Activated naive CD8-positive, alpha-beta T cell treated with anti-CD3 and anti-CD28 coated beads, Interleukin-2, amount 10 ng/mL, durations not matched to agents 7 days and 5 days (primary cell): ENCODE results near the gene LAMA2. TPM values are rescaled to one million over a fixed set of nuclear protein-coding genes. Genes with fewer than 3 reads are reported as not detected.

ENCODE experiments used
- ATAC-seq: fragments of 150-1000 bp; cut with Tn5 transposase; one replicate; pipeline ENCODE4 v1.10.0; 2021; ENCODE audit warnings: low read depth, moderate library complexity
- POLR2A ChIA-PET: fragments of 350-600 bp; sonication (Branson Sonifier 250); formaldehyde crosslinking; loops from one replicate; lab custom pipeline; 2021; ENCODE audit warnings: antibody characterized with exemption; lab: Charles Lee
- DNase-seq: peaks from one replicate; pipeline ENCODE4 v3.0.0; 2021
- H3K27ac Mint-ChIP-seq: one replicate; pipeline ENCODE4 v1.8.0; 2022; ENCODE audit warnings: mild to moderate bottlenecking, mixed read lengths
- H3K27me3 Mint-ChIP-seq: one replicate; pipeline ENCODE4 v1.8.0; 2022; ENCODE audit warnings: mild to moderate bottlenecking, moderate library complexity, mixed read lengths
- H3K36me3 Mint-ChIP-seq: one replicate; pipeline ENCODE4 v1.8.0; 2021; ENCODE audit warnings: mild to moderate bottlenecking, mixed read lengths
- H3K4me1 Mint-ChIP-seq: one replicate; pipeline ENCODE4 v1.8.0; 2021; ENCODE audit warnings: mixed read lengths
- H3K4me3 Mint-ChIP-seq: one replicate; pipeline ENCODE4 v1.8.0; 2022; ENCODE audit warnings: mild to moderate bottlenecking, moderate library complexity, mixed read lengths
- H3K9me3 Mint-ChIP-seq: one replicate; pipeline ENCODE4 v1.8.0; 2021; ENCODE audit warnings: mixed read lengths
- total RNA-seq, 2 experiments: library from RNA; stranded (reverse); gene quantifications; one replicate each; pipeline ENCODE4 v1.2.3, GENCODE V29; 2021

The LAMA2 gene
- total RNA-seq, 2 experiments from 2014 or later, result not detected

GRCh38 chr6:129113637-129114036 is 230.7 kb downstream of the LAMA2 start:
- Mint-ChIP-seq H3K36me3 (no peaks in the 10 kb centered on the region), H3K9me3 (no peaks in the 10 kb centered on the region), H3K4me3 (no peak overlapping the region), H3K27ac (no peak overlapping the region), H3K4me1 (no peaks in the 10 kb centered on the region), H3K27me3 (peaks cover 2% of the 10 kb centered on the region)
- POLR2A ChIA-PET, result no interaction called here
- no peak for DNase-seq
- ATAC-seq, result no peak

DNA sequence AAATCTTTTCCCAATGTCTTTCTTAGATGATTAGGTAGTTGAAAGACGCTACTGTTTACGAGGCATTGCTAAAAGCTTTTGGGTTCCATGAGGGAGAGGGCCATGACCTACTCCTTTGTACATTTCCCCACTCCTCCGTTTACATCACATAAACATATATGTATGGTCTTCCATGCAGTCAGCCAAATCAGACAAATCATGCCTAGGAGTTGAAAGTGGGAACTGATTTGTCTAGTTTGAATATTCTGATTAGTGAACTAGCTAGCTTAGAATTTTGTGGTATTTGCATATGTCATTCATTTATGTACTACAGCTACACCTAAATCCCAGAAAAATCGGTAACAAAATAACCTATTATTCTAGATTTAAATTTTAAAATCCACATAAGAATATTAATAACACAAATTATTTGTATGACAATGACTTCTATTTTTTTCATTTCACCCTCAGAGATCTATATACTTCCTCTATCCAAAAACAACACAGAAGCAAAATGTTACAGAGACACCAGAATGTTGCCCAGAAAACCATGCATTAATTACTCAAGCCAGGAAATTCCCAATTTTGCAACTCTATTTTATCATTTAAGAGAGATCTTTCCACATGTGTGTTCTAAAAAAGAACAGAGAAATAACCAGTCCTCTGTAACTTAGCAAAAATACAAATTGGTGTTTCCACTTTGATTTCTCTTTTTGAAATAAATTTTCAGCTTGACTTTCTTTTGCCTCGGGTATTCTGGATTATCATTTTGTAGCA is 231.9 kb downstream of the LAMA2 start:
- no peak overlapping the region for H3K27ac Mint-ChIP-seq
- H3K36me3 Mint-ChIP-seq, result no peaks in the 10 kb centered on the region
- DNase-seq (no peak), ATAC-seq (no peak)
- no peaks in the 10 kb centered on the region for H3K9me3 Mint-ChIP-seq
- no peak overlapping the region for H3K4me3 Mint-ChIP-seq
- H3K4me1 Mint-ChIP-seq, result no peaks in the 10 kb centered on the region
- POLR2A ChIA-PET, result no interaction called here
- H3K27me3 Mint-ChIP-seq, result no peaks in the 10 kb centered on the region

DNA sequence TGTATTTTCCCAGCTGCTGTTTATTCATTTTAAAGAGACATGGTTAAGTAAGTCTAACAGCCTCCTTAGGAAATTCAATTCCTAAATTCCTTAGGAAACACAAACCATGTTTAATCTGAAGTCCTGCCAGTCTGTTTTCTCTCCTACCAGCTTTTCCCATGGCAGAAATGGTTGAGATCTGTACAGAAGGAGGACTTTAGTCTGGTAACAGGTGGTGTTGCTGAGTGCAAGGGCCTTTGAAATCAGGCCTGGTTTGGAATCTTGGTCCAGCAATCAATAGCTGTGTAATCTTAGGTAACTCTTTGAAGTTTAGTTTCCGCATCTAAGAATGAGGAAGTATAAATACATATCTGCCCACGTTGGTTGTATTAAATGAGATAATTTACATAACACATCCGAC is 232.5 kb downstream of the LAMA2 start:
- no peak for ATAC-seq
- H3K27ac Mint-ChIP-seq, result no peak overlapping the region
- H3K4me3 Mint-ChIP-seq, result no peak overlapping the region
- POLR2A ChIA-PET, result no interaction called here
- no peaks in the 10 kb centered on the region for H3K27me3 Mint-ChIP-seq
- no peaks in the 10 kb centered on the region for H3K9me3 Mint-ChIP-seq
- no peaks in the 10 kb centered on the region for H3K4me1 Mint-ChIP-seq
- DNase-seq, result no peak
- no peaks in the 10 kb centered on the region for H3K36me3 Mint-ChIP-seq

GRCh38 chr6:129117355-129117754 is 234.4 kb downstream of the LAMA2 start:
- Mint-ChIP-seq H3K4me3 (no peak overlapping the region), H3K27me3 (no peaks in the 10 kb centered on the region), H3K9me3 (no peaks in the 10 kb centered on the region), H3K27ac (no peak overlapping the region), H3K36me3 (no peaks in the 10 kb centered on the region), H3K4me1 (no peaks in the 10 kb centered on the region)
- POLR2A ChIA-PET, result no interaction called here
- ATAC-seq (no peak), DNase-seq (no peak)

DNA sequence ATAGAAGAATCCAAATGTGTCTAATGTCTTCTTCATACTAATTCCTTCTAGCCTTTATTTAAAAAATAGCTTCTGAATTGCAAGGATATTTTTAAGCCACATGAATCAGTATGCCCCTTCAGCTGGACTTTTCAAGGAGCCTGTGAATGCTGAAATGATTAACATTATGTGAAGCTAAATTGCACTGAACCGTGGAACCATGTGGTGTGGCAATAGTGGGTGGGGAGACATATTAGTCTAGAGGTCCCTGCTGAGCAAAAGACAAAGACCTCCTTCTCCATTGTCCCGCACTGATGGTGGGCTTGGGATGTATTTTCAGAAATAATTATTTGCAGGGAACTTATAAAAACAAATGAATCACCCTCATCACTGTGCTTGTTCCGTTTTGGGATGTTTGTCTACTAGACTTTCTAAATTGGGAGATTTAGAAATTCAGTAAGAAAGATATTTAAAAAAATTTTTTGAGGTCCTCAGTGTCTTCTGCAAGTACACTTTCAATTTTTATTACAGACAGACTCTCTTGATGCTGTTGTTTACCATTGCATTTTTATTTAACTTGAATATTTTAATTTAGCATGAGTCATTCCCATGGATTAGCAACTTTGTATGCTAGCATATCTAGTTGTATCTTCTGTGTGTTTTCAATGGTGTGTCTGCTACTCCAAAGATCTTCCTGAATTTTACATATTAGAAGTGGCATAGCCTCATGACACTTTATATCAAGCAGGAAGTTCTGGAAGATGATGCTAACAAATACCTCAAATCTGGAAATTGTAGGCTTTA is 238.1 kb downstream of the LAMA2 start:
- Mint-ChIP-seq H3K36me3 (no peaks in the 10 kb centered on the region), H3K27ac (no peak overlapping the region)
- POLR2A ChIA-PET, result no interaction called here

DNA sequence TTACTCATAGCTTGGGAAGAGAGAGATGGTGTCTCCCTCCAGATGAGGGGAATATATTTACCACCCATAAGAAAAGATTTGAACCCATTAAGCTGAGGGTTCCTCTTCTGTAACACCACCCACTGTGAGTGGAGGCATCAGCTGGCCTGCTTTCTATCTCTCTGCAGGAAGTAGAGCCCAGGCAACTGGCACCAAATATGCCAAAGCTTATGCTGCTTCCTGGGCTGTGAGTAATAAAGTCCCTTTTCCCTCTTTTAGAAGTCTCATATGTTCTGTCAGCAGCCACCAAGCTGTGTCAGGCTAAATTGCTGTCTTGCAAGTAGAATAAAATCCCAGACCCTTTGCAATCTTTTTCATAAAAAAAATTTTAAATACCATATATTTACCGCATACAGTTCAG is 241.4 kb downstream of the LAMA2 start:
- Mint-ChIP-seq H3K36me3 (no peaks in the 10 kb centered on the region), H3K27me3 (peaks cover 3% of the 10 kb centered on the region), H3K4me3 (no peak overlapping the region), H3K9me3 (no peaks in the 10 kb centered on the region), H3K27ac (no peak overlapping the region), H3K4me1 (no peaks in the 10 kb centered on the region)
- DNase-seq (no peak), ATAC-seq (no peak)
- POLR2A ChIA-PET, result no interaction called here

More for the DNA sequence above, 238.1 kb downstream of the LAMA2 start:
- H3K4me3 Mint-ChIP-seq, result no peak overlapping the region
- H3K4me1 Mint-ChIP-seq, result no peaks in the 10 kb centered on the region
- DNase-seq (no peak), ATAC-seq (no peak)
- no peaks in the 10 kb centered on the region for H3K9me3 Mint-ChIP-seq
- peaks cover 3% of the 10 kb centered on the region for H3K27me3 Mint-ChIP-seq

- Mint-ChIP-seq H3K4me3 (no peak overlapping the region), H3K4me1 (no peaks in the 10 kb centered on the region), H3K36me3 (no peaks in the 10 kb centered on the region), H3K9me3 (no peaks in the 10 kb centered on the region), H3K27ac (no peak overlapping the region), H3K27me3 (no peaks in the 10 kb centered on the region)
- no peak for DNase-seq
- POLR2A ChIA-PET, result no interaction called here
- ATAC-seq, result no peak
These were observed 247.2 kb downstream of the LAMA2 start for GRCh38 chr6:129130106-129130505.

DNA sequence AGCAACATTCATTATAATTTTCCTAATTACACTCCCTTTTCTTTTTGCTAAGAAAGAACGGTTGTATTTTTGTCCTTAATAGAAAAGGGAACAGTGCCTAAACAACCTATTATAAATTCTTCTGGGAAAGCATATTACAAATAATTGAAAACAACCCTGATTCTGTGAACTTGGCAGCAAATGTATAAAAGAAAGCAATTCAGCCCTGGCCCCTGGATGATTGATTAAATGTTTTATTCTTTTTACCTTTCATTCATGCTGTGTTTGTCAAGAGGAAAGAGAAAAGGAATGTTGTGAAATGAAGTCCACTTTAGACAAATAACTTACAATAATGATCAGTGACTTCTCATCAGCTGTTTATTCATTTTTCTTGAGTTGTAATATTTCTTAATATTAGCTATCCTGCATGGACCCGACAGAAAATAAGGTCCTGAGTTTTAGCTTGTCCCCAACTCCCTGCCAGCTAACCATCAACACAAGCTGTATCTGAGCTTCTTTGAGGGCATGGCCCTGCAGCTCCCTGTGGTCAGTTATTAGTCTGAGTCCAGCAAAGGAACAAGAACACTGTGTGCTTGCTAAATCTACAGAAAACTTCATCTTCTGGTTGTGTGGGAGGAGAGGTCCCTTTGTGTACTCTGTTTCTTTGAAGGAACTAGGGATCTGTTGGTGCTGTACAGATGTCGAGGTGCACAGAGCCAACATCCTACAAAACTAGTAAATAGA is 248.2 kb downstream of the LAMA2 start:
- POLR2A ChIA-PET, result no interaction called here
- no peak for ATAC-seq

GRCh38 chr6:129133770-129134192 is 250.8 kb downstream of the LAMA2 start:
- no peaks in the 10 kb centered on the region for H3K36me3 Mint-ChIP-seq
- no peak overlapping the region for H3K27ac Mint-ChIP-seq
- no peaks in the 10 kb centered on the region for H3K9me3 Mint-ChIP-seq
- no peak overlapping the region for H3K4me3 Mint-ChIP-seq
- ATAC-seq (no peak), DNase-seq (no peak)
- H3K27me3 Mint-ChIP-seq, result no peaks in the 10 kb centered on the region
- no peaks in the 10 kb centered on the region for H3K4me1 Mint-ChIP-seq
- POLR2A ChIA-PET, result no interaction called here

More for the DNA sequence above, 248.2 kb downstream of the LAMA2 start:
- no peaks in the 10 kb centered on the region for H3K36me3 Mint-ChIP-seq
- no peak overlapping the region for H3K27ac Mint-ChIP-seq
- no peaks in the 10 kb centered on the region for H3K4me1 Mint-ChIP-seq
- H3K27me3 Mint-ChIP-seq, result no peaks in the 10 kb centered on the region
- H3K4me3 Mint-ChIP-seq, result no peak overlapping the region
- no peaks in the 10 kb centered on the region for H3K9me3 Mint-ChIP-seq
- DNase-seq, result no peak

- no peak for ATAC-seq
- Mint-ChIP-seq H3K4me1 (no peaks in the 10 kb centered on the region), H3K36me3 (no peaks in the 10 kb centered on the region), H3K9me3 (no peaks in the 10 kb centered on the region), H3K4me3 (no peak overlapping the region), H3K27me3 (no peaks in the 10 kb centered on the region), H3K27ac (no peak overlapping the region)
- POLR2A ChIA-PET, result no interaction called here
- DNase-seq, result no peak
These were observed 251.6 kb downstream of the LAMA2 start for GRCh38 chr6:129134535-129134934.

DNA sequence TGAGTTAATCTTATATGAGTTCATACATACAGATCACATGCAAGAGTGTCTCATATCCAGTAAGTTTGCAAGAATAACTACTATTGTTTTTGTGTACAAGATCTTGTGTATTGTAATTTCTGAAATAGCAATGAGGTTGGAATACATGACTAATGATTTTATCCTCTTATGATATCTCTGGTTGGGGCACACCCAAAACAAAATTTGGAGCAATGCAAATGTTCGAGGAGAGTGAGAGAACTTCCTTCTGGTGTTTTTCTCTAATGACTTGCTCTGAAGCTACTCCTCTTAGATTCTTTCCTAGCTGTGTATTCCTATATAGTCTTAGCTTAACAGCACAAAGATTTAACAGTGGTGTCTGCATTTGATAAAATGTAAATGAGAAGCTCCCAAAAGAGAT is 252.5 kb downstream of the LAMA2 start:
- Mint-ChIP-seq H3K4me1 (no peaks in the 10 kb centered on the region), H3K27ac (no peak overlapping the region), H3K4me3 (no peak overlapping the region), H3K27me3 (peaks cover 2% of the 10 kb centered on the region), H3K9me3 (no peaks in the 10 kb centered on the region), H3K36me3 (no peaks in the 10 kb centered on the region)
- DNase-seq (no peak), ATAC-seq (no peak)
- POLR2A ChIA-PET, result no interaction called here

DNA sequence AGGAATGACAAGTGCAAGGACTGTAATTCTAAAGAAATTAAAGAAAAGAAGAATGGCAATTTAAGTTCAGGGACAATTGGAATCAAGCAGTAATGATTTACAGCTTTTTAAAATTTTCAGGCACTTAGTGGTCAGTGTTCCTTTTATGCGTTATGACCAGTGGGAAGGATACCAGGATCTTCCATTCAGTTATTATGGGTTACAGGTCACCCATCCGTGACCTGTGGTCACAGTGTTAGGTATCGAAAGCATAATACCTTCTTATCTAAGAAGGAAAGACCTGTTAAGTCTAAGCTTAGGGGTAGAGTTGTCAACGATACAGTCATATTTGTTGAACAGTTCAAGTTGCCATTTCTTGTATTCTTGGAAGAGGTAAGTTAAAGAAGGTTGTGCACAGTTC is 253.8 kb downstream of the LAMA2 start:
- ATAC-seq (no peak), DNase-seq (no peak)
- POLR2A ChIA-PET, result interaction anchor here (0.6 kb wide), 1 partner anchor 84 kb away, joined by 4 read pairs; no protein-coding TSS in a partner anchor
- Mint-ChIP-seq H3K4me3 (no peak overlapping the region), H3K27me3 (peaks cover 2% of the 10 kb centered on the region), H3K4me1 (no peaks in the 10 kb centered on the region), H3K9me3 (no peaks in the 10 kb centered on the region), H3K36me3 (no peaks in the 10 kb centered on the region), H3K27ac (no peak overlapping the region)

- H3K27ac Mint-ChIP-seq, result no peak overlapping the region
- no peaks in the 10 kb centered on the region for H3K36me3 Mint-ChIP-seq
- H3K27me3 Mint-ChIP-seq, result peaks cover 2% of the 10 kb centered on the region
- no peaks in the 10 kb centered on the region for H3K9me3 Mint-ChIP-seq
- DNase-seq, result no peak
- POLR2A ChIA-PET, result no interaction called here
- H3K4me1 Mint-ChIP-seq, result no peaks in the 10 kb centered on the region
- ATAC-seq, result no peak
- H3K4me3 Mint-ChIP-seq, result no peak overlapping the region
These were observed 255.9 kb downstream of the LAMA2 start for GRCh38 chr6:129138739-129139405.
